Muscle of arm (tissue), 14 donors: ENCODE data around the gene FOXP4. TPM values are rescaled to one million over a fixed set of nuclear protein-coding genes. Genes with fewer than 3 reads are reported as not detected.
A peak's percentile ranks its signal among the peaks of the same experiment; 100 is the strongest.

Source experiments
- DNase-seq: peaks from one replicate; pipeline ENCODE4 v3.0.0-alpha.2; 2013
- long read RNA-seq, 11 donors: transcript quantifications; one replicate each; lab custom pipeline, GENCODE V29; 2026
- polyA plus RNA-seq, 12 donors: library from polyadenylated mRNA; unstranded; fragments of 120-200 nt; gene quantifications; one replicate each; pipeline ENCODE4 v1.2.1, GENCODE V29; 2013; ENCODE audit not compliant: insufficient read length in 12 of 12

The FOXP4 gene, protein sequence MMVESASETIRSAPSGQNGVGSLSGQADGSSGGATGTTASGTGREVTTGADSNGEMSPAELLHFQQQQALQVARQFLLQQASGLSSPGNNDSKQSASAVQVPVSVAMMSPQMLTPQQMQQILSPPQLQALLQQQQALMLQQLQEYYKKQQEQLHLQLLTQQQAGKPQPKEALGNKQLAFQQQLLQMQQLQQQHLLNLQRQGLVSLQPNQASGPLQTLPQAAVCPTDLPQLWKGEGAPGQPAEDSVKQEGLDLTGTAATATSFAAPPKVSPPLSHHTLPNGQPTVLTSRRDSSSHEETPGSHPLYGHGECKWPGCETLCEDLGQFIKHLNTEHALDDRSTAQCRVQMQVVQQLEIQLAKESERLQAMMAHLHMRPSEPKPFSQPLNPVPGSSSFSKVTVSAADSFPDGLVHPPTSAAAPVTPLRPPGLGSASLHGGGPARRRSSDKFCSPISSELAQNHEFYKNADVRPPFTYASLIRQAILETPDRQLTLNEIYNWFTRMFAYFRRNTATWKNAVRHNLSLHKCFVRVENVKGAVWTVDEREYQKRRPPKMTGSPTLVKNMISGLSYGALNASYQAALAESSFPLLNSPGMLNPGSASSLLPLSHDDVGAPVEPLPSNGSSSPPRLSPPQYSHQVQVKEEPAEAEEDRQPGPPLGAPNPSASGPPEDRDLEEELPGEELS
- 10 to 100 TPM in 8 of 12 donors, 1 to 10 TPM in 3, not detected in 1; 9.1 to 30.8 (median 12.4) TPM for polyA plus RNA-seq
- long read RNA-seq, donor 1, full-length matches to known transcripts, result 6 of 88 reads
- long read RNA-seq, donor 1, partial matches to known transcripts, result 82 of 88 reads
- long read RNA-seq, donor 1, other reads (novel, unspliced or antisense), result 0 of 88 reads
- long read RNA-seq, donor 2, partial matches to known transcripts, result 0 of 1 reads
- long read RNA-seq, donor 2, other reads (novel, unspliced or antisense), result 0 of 1 reads
- long read RNA-seq, donor 3, full-length matches to known transcripts, result 2 of 2 reads
- long read RNA-seq, donor 3, partial matches to known transcripts, result 0 of 2 reads
- long read RNA-seq, donor 3, other reads (novel, unspliced or antisense), result 0 of 2 reads
- long read RNA-seq, donor 4, partial matches to known transcripts, result 6 of 7 reads
- long read RNA-seq, donor 4, other reads (novel, unspliced or antisense), result 0 of 7 reads
- long read RNA-seq, donor 5, partial matches to known transcripts, result 0 of 1 reads
- long read RNA-seq, donor 5, other reads (novel, unspliced or antisense), result 0 of 1 reads
- long read RNA-seq, donor 6, partial matches to known transcripts, result 5 of 6 reads
- long read RNA-seq, donor 6, other reads (novel, unspliced or antisense), result 0 of 6 reads
- long read RNA-seq, donor 7, partial matches to known transcripts, result 8 of 8 reads
- long read RNA-seq, donor 7, other reads (novel, unspliced or antisense), result 0 of 8 reads
- long read RNA-seq, donor 8, partial matches to known transcripts, result 0 of 3 reads
- long read RNA-seq, donor 8, other reads (novel, unspliced or antisense), result 0 of 3 reads
- long read RNA-seq, donor 9, result 0 reads
- long read RNA-seq, donor 10, full-length matches to known transcripts, result 1 of 1 reads
- long read RNA-seq, donor 10, partial matches to known transcripts, result 0 of 1 reads
- long read RNA-seq, donor 10, other reads (novel, unspliced or antisense), result 0 of 1 reads
- long read RNA-seq, donor 11, result 0 reads

DNA sequence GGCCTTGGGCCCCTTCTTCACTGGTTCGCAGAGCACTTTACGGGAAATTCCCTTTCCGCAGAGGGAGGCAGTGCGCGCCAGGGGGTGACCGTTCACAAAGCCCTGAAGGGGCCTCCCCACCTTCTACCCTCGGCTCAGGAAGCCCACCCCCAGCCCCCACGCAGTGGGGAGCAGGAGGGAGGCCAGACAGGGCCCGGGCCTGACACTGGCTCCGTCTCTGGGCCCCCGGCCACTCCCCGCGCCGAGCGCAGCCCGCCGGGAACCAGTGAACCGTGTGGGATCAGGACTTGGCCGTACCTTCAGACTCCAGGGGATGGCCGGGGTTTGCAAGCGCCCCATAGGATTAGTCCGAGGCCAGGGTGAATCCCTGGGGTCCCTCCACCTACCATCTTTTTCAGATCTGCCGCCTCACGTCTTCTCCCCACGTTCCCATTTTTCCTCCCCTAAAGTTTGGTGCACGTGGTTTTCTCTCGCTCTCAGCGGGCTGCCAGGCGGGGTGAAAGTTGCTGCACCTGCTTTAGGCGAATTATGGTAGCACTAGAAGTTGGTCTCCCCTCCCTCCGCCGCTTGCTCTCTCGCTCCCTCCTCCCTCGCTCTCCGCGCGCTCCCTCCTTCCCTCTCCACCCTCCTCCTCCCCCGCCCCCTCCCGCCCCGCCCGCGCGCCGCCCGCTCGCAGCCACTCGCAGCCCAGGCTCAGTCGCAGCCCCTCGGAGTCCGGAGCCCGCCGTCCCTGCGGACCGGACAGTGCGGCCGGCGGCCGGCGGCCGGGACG, at the start of gene FOXP4:
Gene FOXP4, plus strand, starts transcription at position 679 of the 772 bp plus-strand sequence. CDS start 19,380 bp downstream, outside the sequence.
- DNase-seq, result peak; percentile 93

DNA sequence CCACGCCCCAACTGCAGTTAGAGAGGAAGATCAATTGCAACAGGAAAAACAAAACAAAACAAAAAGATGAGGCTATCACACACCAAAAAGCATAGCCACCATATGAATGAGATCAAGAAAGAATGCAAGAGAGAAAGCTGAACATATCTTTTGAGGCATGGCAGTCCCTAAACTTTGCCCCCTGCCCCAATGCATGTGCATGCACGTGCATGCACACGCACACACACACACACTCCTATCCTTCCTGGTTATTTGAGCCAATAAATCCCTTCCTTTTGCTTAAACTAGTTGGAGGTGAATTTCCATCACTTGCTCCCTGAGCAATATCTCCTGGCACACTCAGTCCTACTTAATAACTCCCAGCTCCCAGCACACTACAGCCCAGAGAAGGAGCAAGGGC, 48.6 kb upstream of the FOXP4 start:
- DNase-seq, result no peak

DNA sequence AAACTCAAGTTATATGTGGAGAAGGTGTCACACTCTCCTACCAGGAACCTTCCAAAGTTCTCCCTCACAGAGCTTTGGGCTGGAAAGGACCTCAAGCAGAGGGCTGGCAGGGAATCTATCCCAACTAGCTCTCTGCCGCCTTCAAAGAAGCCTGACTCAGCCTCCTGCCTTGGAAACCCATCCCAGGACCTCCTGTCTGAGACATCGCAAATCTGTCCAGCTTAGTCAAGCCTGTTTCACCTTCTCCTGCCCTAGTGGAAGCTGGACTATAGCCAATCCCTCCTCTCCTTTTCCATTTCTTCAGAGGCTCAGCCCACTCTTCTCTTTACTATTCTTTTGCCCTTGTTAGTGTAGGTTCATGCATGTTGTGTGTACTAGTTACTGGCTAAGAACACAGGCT, 48.2 kb upstream of the FOXP4 start:
- DNase-seq, result no peak

DNA sequence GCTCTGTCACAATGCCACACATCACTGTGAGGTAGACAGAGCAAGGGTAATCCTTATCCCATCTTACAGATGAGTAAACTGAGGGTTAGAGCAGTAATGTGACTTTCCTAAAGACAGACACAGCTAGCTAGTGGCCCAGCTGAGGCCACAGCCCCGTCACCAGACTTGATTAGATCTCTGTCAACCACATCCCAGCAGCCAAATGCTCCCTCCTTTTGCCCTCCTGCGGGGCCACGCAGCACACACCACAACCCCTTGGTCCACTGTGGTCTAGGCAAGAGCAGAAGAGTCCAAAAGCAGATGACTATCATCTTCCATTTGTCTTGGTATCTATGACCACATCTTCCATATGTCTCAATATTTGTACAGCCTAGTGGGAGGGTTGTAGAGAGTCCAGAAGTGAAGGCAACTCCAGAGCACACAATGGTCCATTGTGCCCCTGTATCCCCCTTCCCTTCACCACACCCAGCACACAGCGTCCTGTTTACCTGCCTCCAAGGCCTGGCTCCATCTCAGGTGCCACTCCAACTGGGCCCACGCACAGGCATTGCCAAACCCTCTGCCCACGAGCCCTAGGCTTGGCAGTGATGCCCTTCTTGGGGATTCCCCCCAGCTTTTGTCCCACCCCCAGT, 47.1 kb upstream of the FOXP4 start:
- DNase-seq, result no peak

DNA sequence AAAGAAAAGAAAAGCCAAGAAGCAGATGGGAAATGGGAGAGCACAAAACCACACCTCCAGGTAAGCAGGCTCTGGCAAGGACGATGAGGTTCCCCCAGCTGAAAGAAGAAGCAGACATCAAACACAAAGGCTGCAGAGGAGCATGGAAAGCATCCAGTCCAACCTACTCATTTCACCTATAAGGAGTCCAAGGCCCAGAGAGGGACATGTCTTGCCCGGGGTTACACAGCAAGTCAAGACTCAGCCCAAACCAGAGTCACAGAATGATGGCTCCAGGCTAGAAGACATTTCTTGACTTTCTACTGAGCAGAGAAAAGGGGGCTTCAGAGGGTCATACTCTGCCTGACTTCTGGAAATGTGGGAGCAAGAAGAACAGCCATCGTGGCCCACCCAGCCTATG, 45.6 kb upstream of the FOXP4 start:
- no peak for DNase-seq

DNA sequence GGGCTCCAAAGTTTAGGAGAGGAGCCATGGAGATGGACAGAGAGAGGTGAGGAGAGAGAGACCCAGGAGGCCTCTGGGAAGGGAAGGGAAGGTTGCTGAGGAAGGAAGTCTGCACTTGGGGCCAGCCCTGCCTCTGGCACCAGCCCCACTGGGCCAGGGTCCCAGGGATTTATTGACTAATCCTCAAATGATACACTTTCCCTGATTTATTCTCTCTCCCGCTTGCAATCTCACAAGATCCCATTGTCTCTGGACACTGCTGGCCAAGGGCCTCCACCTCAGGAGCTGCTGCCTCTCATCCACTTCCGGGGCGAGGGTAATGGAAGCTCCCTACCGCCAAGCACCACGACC, 43.6 kb upstream of the FOXP4 start:
- DNase-seq, result peak; percentile 38

DNA sequence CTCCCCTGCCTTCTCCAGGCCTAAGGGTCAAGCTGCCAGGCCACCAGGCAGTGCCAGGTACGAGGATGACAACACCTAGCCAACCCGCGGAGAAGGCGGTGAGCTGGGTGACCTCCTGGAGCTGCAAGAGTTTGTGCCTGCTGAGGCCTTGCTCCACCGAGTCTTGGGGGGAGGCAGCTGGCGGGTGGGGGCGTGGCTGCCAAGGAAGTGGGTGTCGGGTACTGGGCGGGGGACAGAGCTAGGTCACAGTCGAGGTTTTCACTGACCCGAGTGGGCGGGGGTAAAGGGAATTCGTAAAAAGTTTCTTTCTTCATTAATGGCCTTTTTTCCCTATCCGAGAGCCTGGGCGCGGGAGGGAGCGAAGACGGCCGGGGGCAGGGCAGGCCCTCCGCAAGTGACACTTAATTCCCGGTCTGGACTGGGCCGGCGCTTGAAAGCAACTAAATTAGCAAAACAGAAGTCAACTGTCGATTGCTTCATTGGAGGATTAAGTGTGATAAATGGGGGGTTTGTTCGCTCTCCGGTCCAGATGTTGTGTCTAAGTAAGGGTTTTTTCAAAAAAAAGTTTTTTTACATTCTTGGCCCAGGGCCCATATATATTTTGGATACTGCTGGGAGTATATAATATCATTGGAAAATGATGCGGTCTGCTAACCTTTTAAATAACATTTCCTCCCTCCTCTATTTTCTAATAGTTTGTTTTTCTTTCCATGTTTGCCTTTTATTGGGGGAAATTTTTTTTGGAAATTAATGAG, 43.1 kb upstream of the FOXP4 start:
- DNase-seq, result peak; percentile 59

DNA sequence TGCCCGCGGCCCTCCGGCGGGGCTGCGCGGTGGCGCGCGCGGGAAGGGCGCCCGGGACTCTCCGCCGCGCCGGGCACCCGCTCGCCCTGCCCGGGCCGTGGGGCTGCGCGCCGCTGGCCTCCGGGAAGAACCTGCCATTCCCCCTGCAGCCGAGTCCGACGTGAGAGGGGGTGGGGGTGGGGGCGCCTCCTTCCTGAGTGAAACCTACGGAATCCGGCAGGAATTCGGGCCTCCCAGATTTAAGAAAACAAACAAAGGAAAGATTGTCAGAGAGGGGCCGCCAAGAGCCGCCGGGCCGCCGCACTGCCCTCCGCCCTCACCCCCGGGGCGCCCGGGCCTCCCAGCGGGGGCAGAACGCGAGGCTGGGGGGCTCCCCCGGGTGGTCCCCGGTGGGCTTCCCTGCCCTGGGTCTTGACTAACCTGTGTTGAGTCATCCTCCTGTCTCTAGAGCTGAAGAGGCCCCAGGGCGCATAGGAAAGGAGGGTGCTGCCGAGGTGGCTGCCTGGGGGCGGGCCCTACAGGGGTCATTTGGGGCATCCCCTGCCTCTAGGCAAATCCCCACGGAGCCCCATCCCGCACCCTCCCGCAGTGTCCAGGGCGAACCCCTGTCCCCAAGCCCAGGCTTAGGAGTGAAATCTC, 42.2 kb upstream of the FOXP4 start:
- DNase-seq, result peak; percentile 32

DNA sequence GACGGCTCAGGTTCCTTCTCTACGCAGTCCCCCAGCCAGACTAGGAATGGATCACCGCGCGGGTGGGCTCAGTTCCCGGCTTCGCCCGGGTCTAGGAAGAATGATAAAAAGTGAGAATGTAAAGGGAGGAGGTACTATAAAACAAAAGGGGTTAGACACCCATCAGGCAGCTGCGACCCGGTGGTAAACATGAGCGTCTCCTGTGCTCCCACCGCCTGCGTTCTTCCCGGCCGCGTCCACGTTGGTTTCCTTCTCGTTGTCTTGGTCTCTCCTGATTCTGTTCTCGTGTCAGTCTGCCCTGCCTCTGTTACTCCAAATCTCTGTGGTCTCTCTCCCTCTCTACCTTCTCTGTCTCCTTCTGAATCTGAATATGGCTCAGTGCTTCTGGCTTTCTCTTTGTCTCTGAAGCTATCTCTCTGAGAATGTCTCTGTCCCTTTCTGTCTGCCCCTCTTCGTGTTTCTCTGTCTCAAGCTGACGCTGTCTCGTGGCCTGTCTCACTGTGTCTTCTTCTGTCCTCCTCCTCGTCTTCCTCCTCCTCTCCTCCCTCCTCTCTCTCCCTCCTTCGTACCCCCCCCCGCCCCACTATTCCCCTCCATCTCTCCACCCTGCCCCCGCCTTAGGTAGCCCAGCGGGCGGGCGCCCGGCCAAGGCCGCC, 41.6 kb upstream of the FOXP4 start:
- peak; percentile 46 for DNase-seq

DNA sequence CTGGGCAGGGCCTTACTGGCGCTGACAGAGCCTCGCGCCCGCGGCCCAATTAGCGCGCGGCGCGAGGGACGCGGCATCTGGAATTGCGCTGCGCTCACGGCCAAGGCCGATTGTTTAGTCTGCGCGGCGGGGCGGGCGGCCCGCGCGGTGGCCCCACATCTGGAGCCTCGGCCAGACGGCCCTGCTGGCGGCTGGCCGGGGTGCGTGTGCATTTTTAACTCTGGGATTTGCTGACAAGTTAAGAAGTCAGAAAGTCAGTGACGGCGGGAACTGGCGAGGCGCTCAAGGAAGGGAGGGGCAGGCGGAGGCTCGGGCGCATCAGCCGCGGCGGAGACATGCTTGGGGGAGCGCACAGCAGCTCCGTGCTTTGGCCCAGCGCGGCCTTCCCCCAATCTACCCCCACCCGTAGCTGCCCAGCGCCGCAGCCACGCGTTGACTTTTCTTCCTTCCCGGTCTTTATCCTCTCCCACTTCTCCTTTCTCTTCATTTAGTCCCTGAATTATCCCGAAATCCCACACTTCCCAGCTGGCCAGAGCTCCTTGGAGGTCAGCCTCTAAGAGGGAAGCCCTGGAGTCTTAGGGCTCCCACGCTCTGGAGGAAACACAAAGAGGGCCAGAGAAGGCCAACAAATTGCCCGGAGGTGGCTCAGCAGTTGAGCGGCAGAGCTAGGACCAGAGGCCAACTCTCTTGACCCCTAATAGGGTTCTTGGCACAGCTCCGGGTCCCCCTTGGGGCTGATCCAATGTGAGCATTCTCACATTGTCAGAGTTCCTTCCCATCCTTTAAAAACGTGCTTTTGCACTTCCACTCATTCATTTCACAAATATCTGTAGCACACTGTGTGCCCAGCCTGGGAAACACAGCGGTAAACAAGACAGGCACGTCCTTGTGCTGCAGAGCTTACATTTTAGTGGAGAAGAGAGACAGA, 40.8 kb upstream of the FOXP4 start:
- DNase-seq, result peak; percentile 90

DNA sequence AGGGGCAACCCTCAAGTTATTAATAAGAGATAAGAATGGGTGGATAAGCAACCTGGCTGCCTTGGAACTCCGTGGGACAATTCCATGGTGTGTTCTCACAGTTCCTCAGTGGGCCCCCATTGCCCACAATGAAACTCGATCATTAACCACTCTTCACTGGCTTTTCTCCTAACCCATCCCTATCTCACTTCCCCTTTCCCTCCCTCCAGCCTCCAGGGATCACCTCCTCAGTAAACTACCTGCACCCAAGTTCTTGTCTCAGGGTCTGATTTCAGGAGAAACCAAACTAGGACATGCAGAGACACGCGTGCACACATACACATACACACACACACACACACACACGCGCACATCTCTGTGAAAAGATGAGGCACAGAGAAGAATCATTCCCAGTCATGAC, 37.7 kb upstream of the FOXP4 start:
- no peak for DNase-seq

DNA sequence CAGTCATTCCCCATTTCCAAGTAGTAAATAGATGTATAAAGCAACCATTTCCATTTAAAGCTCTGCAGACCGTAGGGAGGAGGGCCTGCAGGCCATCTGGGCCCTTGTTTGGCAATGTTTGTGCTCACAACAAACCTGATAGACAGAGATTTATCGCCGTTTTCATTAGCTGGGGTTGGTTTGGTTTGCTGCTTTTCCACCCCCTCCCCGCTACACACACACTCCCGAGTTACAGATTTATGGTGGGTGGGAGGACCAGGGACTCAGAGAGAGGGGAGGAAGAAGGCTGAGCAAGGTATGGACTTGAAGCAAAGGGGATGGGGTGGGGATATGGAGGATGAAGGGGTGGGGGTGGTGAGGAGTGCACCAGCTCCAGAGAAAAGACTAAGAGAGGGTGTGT, 36.6 kb upstream of the FOXP4 start:
- no peak for DNase-seq

DNA sequence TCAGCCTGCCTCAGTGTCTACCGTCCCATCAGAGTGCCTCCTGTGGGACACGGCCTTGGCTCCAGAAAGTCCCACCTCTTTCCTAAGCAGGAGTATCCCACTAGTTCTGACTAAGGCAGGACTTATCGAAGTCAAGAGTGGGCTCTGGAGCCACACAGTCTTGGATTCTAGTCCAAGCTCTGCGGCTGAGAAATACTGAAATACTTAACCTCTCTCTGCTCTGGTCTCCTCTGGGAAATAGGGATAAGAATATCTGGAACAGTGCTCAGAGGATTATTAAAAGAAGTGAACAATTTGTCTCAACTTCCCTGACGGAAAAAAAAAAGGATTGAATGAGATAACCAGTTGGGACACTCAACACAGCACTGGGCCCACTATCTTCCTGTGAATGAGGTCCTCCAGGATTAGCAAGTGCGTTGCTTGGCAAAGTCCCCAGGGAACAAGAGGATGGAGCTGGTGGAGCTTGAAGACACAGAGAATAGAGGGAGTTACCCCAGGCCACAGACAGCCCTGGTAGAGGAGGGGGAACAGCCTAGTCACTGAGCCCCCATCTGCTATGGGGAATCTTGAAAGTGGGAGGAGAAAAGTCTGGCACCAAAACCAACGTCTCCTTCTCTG, 34.6 kb upstream of the FOXP4 start:
- DNase-seq, result no peak

DNA sequence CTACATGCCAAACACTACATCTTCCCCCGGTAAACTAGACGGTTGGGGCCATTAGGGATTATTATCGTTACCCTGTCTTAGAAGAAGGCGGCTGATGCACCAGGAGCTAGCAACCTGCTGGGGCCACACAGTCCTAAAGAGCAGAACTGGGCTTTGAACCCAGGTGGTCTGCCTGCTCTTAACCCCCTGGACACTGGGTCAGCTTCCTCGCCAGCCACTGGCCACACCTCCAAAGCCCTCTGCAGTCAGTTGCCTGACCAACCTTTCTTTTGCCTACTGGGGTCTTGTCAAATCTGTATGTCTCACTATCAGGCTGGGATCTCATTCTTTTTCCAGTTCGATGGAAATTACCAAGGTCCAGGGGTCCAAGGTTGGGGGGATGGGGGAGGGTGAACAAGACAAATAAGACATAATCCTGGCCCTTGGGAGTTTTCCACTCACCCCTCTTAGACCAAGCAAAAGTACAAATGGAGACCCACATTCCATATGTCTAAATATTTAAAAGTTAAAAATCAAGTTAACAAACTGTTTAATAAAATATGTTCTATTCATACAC, 34.0 kb upstream of the FOXP4 start:
- DNase-seq, result no peak

DNA sequence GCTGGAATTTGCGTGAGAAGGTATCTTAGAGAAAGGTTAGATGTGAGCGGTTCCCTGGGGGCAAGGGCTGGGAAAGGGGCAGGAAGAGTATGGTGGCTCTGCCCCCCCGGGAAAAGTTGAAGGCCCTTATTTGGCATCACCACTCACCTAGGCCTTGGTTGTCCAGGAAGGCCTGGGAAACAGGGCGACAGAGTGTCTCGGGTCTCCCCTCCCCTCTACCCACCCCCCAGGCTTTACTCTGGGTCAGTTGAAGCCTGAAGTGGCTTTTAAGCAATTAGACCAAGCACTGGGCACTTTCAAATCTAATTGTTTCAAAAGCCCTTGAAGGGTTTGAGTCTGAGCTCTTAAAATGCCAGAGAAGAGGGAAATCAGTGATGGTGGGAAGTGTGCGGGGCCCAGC, 30.2 kb upstream of the FOXP4 start:
- no peak for DNase-seq

DNA sequence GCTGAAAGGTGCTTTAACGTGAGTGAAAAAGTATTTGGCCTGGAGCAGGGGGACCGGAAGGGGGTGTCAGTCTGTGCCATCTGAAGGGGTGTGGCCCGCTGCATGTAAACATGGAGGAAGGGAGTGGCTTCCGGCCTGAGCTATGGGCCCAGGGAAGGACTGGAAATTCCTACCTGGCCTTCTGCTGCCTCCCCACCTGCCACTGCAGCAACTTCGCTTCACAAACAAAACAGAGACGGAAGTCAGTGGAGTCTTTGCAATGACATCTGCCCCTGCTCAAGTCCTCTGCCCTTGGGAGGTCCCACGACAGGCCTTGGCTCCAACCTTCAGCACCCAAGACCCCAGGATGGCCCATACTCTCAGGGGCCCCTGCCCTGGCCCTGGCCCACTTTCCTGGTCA, 28.1 kb upstream of the FOXP4 start:
- no peak for DNase-seq
